Neuronal stem cell (in vitro differentiated cells): Measurements from ENCODE around the gene TMEM218.
A peak's percentile ranks its signal among the peaks of the same experiment; 100 is the strongest.

Source experiments
- DNase-seq: peaks from one replicate; pipeline ENCODE4 v3.0.0-alpha.2; 2013; ENCODE audit warnings: low spot score
- H2AFZ ChIP-seq: one replicate; pipeline ENCODE4 v1.6.1; 2013; ENCODE audit warnings: mild to moderate bottlenecking, low read length, inconsistent platforms
- H2AK5ac ChIP-seq: 2 replicates; pipeline ENCODE4 v1.6.1; 2013; ENCODE audit warnings: low read depth, mild to moderate bottlenecking, inconsistent platforms, low read length, moderate library complexity, mixed read lengths
- H2BK120ac ChIP-seq: 2 replicates; pipeline ENCODE4 v1.6.1; 2013; ENCODE audit warnings: low read depth, mild to moderate bottlenecking, inconsistent platforms, low read length, moderate library complexity, mixed read lengths
- H2BK12ac ChIP-seq: one replicate; pipeline ENCODE4 v1.6.1; 2013; ENCODE audit warnings: low read length, inconsistent platforms
- H2BK15ac ChIP-seq: 2 replicates; pipeline ENCODE4 v1.6.1; 2013; ENCODE audit warnings: mild to moderate bottlenecking, low read length, inconsistent platforms, mixed read lengths
- H2BK5ac ChIP-seq: one replicate; pipeline ENCODE4 v1.6.1; 2013; ENCODE audit warnings: inconsistent platforms, mild to moderate bottlenecking, low read length, moderate library complexity
- H3K14ac ChIP-seq: one replicate; pipeline ENCODE4 v1.6.1; 2013; ENCODE audit warnings: low read length, inconsistent platforms
- H3K18ac ChIP-seq: 2 replicates; pipeline ENCODE4 v1.6.1; 2013; ENCODE audit warnings: low read length, inconsistent platforms
- H3K23ac ChIP-seq: 2 replicates; pipeline ENCODE4 v1.6.1; 2013; ENCODE audit warnings: low read depth, mild to moderate bottlenecking, mixed read lengths, low read length, inconsistent platforms; ENCODE audit not compliant: poor library complexity
- H3K27ac ChIP-seq: replicated peaks from 3 replicates; pipeline ENCODE4 v1.5.1; 2013; ENCODE audit warnings: low read length, inconsistent platforms
- H3K27me3 ChIP-seq, 3 experiments: 2 replicates each; pipeline ENCODE4 v1.6.1; 2013; ENCODE audit warnings: low read length in 3 of 3, mild to moderate bottlenecking in 2 of 3, inconsistent platforms in 1 of 3, low read depth in 1 of 3, mixed read lengths in 1 of 3, moderate library complexity in 1 of 3; ENCODE audit not compliant: control insufficient read depth in 3 of 3, insufficient read depth in 3 of 3
- H3K36me3 ChIP-seq, 2 donors: replicated peaks in 1 of 2; 2 replicates each; pipeline ENCODE4 v1.6.1; 2013; ENCODE audit warnings: low read length in 2 of 2; ENCODE audit not compliant: control insufficient read depth in 2 of 2, insufficient read depth in 2 of 2
- H3K4ac ChIP-seq: 2 replicates; pipeline ENCODE4 v1.6.1; 2013; ENCODE audit warnings: inconsistent platforms, mild to moderate bottlenecking, low read length, moderate library complexity
- H3K4me1 ChIP-seq, 2 donors: 1 replicate in 1 of 2; 2 replicates in 1 of 2; pipeline ENCODE4 v1.6.1; 2013; ENCODE audit warnings: low read length in 2 of 2, low read depth in 1 of 2; ENCODE audit not compliant: control insufficient read depth in 2 of 2, insufficient read depth in 1 of 2
- H3K4me2 ChIP-seq: one replicate; pipeline ENCODE4 v1.6.1; 2013; ENCODE audit warnings: mild to moderate bottlenecking, low read length, inconsistent platforms; ENCODE audit not compliant: insufficient read depth, poor library complexity, severe bottlenecking
- H3K4me3 ChIP-seq, 2 donors: 2 replicates each; pipeline ENCODE4 v1.5.1; 2013; ENCODE audit warnings: low read length in 2 of 2, mild to moderate bottlenecking in 2 of 2, inconsistent platforms in 1 of 2, moderate library complexity in 1 of 2
- H3K79me1 ChIP-seq: one replicate; pipeline ENCODE4 v1.6.1; 2013; ENCODE audit warnings: low read depth, mild to moderate bottlenecking, inconsistent platforms, low read length, moderate library complexity
- H3K9ac ChIP-seq: one replicate; pipeline ENCODE4 v1.6.1; 2013; ENCODE audit warnings: mild to moderate bottlenecking, low read depth, low read length, inconsistent platforms; ENCODE audit not compliant: poor library complexity
- H3K9me3 ChIP-seq, 2 donors: replicated peaks in 1 of 2; 2 replicates each; pipeline versions ENCODE3 to v1.6.1; 2013; ENCODE audit warnings: low read length in 2 of 2, mild to moderate bottlenecking in 2 of 2, inconsistent platforms in 1 of 2, low read depth in 1 of 2, mixed read lengths in 1 of 2, moderate library complexity in 1 of 2; ENCODE audit not compliant: control insufficient read depth in 2 of 2, insufficient read depth in 1 of 2
- H4K8ac ChIP-seq: one replicate; pipeline ENCODE4 v1.6.1; 2013; ENCODE audit warnings: low read depth, mild to moderate bottlenecking, inconsistent platforms, low read length, moderate library complexity
- H4K91ac ChIP-seq: one replicate; pipeline ENCODE4 v1.6.1; 2013; ENCODE audit warnings: low read length, low read depth, mild to moderate bottlenecking, inconsistent platforms; ENCODE audit not compliant: poor library complexity
- WGBS, 2 donors: extraction: QIAGEN DNeasy Blood & Tissue Kit; methylation state at CpG; one replicate each; pipeline ENCODE4 v1.1.7; 2013; ENCODE audit warnings: missing lambda C conversion rate in 2 of 2, mixed read lengths in 1 of 2; ENCODE audit not compliant: insufficient read length in 2 of 2, insufficient replicate concordance in 1 of 2; ENCODE audit errors: extremely low coverage in 2 of 2; 5-methylcytosine and 5-hydroxymethylcytosine counted together

TMEM218 gene

GRCh38 chr11:125139778-125140177 lies 28.4 kb upstream of the TMEM218 start:
- Histone ChIP-seq H3K27me3 (no peaks in the 10 kb centered on the region), H3K36me3 (no peaks in the 10 kb centered on the region), H2AFZ (peak overlapping the region; percentile 80), H3K9ac (no peak overlapping the region), H3K9me3 (no peaks in the 10 kb centered on the region), H3K14ac (no peak overlapping the region), H2BK120ac (no peak overlapping the region), H3K4ac (no peak overlapping the region), H2AK5ac (no peak overlapping the region), H4K91ac (no peak overlapping the region), H2BK5ac (no peak overlapping the region), H3K18ac (no peak overlapping the region), H4K8ac (no peak overlapping the region), H3K4me1 (peaks cover 22 to 44% of the 10 kb centered on the region in 2 donors), H3K27ac (no peak overlapping the region), H3K4me2 (no peak overlapping the region), H3K23ac (no peak overlapping the region), H2BK15ac (no peak overlapping the region), H2BK12ac (no peak overlapping the region), H3K79me1 (no peaks in the 10 kb centered on the region), H3K4me3 (no peak overlapping the region)
- no CpG with 5 or more reads among the region's 3 CpGs for WGBS, 2 donors
- no peak for DNase-seq

DNA sequence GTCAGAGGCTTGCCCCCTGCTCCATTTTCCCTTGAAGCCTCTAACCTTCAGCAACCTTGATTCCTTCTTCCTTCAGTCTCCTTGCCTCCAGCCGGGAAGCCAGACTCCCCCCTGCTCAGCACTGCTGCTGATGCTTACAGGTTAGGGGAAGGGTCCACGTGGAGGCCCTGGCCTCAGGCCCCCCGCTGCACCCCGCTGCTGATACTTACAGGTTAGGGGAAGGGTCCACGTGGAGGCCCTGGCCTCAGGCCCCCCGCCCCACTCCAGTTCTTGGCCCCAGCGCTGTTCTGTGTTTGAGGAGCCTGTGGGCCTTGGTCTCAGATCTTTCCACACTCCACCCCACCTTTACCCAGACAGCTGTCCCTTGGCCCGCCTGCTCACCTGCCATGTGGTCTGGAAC lies 27.5 kb upstream of the TMEM218 start:
- no CpG with 5 or more reads among the region's 8 CpGs for WGBS, 2 donors

DNA sequence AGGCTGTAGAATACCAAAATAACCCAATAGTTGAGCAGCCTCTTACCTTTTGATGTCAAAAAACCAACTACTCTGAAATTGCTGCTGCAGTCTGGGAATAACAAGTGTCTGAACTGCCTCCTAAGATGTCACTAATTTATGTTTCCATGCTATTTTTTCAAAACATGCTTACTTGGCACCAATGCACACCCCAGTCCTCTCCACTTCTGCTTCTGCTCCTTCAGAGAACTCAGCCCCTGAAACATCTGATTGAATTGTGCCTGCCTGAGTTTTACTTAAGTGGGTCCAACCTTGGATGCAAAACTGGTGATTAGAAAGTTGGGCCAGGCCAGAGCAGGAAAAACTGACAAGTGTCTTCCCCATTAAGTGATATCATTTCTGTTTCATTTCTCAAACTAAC lies 24.6 kb upstream of the TMEM218 start:
- no peaks in the 10 kb centered on the region for H3K27me3 ChIP-seq
- no peak overlapping the region for H4K91ac ChIP-seq
- H3K27ac ChIP-seq, result no peak overlapping the region
- no peak overlapping the region for H2AFZ ChIP-seq
- H3K23ac ChIP-seq, result no peak overlapping the region
- no peaks in the 10 kb centered on the region for H3K36me3 ChIP-seq
- H3K4me2 ChIP-seq, result no peak overlapping the region
- no peak overlapping the region for H2BK120ac ChIP-seq
- no peak overlapping the region for H2BK15ac ChIP-seq
- H3K4me3 ChIP-seq, result no peak overlapping the region
- no peak overlapping the region for H3K14ac ChIP-seq
- H2BK5ac ChIP-seq, result no peak overlapping the region
- no peaks in the 10 kb centered on the region for H3K9me3 ChIP-seq
- DNase-seq, result no peak
- H3K18ac ChIP-seq, result no peak overlapping the region
- H2BK12ac ChIP-seq, result no peak overlapping the region
- H3K4me1 ChIP-seq, result peaks cover 19 to 37% of the 10 kb centered on the region in 2 donors
- no peak overlapping the region for H2AK5ac ChIP-seq
- no peaks in the 10 kb centered on the region for H3K79me1 ChIP-seq
- H4K8ac ChIP-seq, result no peak overlapping the region
- H3K9ac ChIP-seq, result no peak overlapping the region
- H3K4ac ChIP-seq, result no peak overlapping the region

More for the DNA sequence above, 27.5 kb upstream of the TMEM218 start:
- no peak overlapping the region for H3K27ac ChIP-seq
- H2AK5ac ChIP-seq, result peak overlapping the region; percentile 64
- peak overlapping the region; percentile 49 for H2BK15ac ChIP-seq
- no peak overlapping the region for H2BK120ac ChIP-seq
- H3K4ac ChIP-seq, result no peak overlapping the region
- no peak overlapping the region for H3K23ac ChIP-seq
- H3K36me3 ChIP-seq, result no peaks in the 10 kb centered on the region
- no peak overlapping the region for H4K91ac ChIP-seq
- no peak overlapping the region for H3K9ac ChIP-seq
- H3K4me2 ChIP-seq, result no peak overlapping the region
- H3K27me3 ChIP-seq, result no peaks in the 10 kb centered on the region
- H3K9me3 ChIP-seq, result no peaks in the 10 kb centered on the region
- no peak overlapping the region for H2BK5ac ChIP-seq
- no peak overlapping the region for H4K8ac ChIP-seq
- H3K79me1 ChIP-seq, result no peaks in the 10 kb centered on the region
- H2BK12ac ChIP-seq, result no peak overlapping the region
- H3K18ac ChIP-seq, result peak overlapping the region; percentile 45
- H2AFZ ChIP-seq, result peak overlapping the region; percentile 80
- H3K4me1 ChIP-seq, result peaks cover 22 to 44% of the 10 kb centered on the region in 2 donors
- DNase-seq, result no peak
- no peak overlapping the region for H3K14ac ChIP-seq
- no peak overlapping the region for H3K4me3 ChIP-seq

DNA sequence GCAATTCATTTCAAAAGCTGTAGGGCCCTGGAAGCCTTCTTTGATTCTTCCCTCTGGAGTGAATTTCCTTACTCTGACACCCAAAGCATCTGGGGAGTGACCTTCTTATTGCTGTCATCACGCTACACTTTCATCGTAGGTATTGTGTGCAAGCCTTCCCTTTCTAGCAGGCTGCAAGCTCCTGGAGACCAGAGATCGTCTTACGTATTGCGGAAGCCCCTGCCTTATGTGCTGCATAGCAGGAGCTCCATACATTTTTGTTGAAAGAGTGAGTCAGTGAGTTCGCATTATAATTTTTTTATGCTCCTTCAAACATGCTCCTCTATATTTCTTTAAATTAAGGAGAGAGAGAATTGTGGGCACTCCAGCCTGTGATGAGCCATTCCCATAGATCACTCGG lies 21.2 kb upstream of the TMEM218 start:
- Histone ChIP-seq H4K8ac (no peak overlapping the region), H3K27ac (no peak overlapping the region), H2AFZ (peak overlapping the region; percentile 6), H3K23ac (no peak overlapping the region), H3K14ac (no peak overlapping the region), H4K91ac (no peak overlapping the region), H3K4me3 (no peak overlapping the region), H2BK120ac (no peak overlapping the region), H3K9me3 (no peaks in the 10 kb centered on the region), H3K79me1 (no peaks in the 10 kb centered on the region), H3K27me3 (no peaks in the 10 kb centered on the region), H2BK5ac (no peak overlapping the region), H3K4ac (no peak overlapping the region), H3K4me2 (no peak overlapping the region), H2BK12ac (no peak overlapping the region), H2BK15ac (no peak overlapping the region), H3K9ac (no peak overlapping the region), H3K4me1 (peaks cover 4 to 7% of the 10 kb centered on the region in 2 donors), H3K36me3 (no peaks in the 10 kb centered on the region), H2AK5ac (no peak overlapping the region), H3K18ac (no peak overlapping the region)
- no CpG with 5 or more reads among the region's 7 CpGs for WGBS, 2 donors
- no peak for DNase-seq
